ENCODE data around the gene SPIRE2.
"Not testable (repeated sequence)": the region's sequence is repeated elsewhere in the genome, so short reads cannot be mapped to it uniquely, and the experiment has no call there.

Gene SPIRE2

DNA sequence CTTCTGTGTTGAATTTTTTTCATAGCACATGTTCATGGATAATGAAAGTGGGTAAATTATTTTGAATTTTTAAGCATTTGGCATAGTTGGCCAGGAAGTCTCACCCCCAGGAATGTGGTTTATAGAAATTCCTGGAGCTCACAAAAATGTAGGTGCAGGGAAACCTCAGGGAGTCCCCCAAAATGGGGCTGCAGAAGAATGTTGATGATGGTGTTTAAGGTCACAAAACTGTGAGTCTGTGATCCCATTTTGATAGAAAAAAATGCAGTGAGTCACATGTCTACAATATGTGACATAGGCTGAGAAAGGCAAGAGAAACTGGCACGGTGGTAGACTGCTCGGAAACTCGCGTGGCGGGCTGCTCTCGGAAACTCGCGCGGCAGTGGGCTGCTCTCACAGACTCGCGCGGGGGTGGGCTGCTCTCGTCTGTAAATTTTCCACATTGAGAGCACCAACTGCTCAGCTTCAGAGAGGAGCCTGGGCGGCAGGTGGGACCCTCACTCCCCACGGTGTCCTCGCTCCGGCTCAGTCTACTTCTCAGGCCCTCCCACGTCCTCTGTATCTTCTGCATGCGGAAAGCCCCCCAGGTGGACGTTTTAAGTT lies 71.7 kb downstream of the SPIRE2 start:
- no peak for DNase-seq

DNA sequence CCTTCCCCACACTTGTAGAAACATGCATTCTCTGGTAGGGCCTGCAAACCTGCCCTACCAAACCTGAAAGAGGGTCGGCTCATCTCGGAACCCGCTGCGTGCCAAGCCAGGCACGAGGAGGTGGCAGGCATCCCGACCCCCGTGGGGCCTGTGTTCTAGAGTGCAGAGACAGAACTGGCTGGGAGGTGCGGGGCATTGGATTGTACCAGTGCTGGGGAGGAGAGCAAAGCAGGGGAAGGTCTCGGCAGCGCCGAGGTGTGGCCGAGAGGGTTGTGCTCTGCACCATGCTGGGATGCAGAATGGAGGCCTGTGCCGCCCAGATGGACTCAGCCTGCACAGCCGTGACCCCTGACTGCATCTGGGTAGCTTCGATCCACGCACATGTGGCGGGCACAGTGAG lies 72.6 kb downstream of the SPIRE2 start:
- DNase-seq, result no peak

DNA sequence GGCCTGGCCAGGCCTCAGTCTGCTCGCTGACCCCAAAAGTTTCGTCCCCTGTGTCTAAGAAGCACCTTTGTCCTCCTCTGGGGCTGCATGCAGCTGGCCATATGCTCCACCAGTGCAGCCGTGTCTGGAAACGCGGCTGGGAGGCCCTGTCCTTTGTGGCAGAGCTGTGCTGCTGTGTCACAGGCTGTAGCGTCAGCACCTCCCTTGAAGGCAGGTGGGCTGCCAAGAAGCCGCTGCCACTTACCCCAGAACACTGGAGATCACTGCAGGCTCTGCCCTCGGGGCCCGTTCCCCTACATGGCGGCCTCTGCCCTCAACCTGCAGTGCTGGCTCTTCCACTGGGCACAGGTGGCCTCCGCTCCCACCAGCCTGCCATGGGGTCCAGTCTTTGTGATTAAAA lies 74.7 kb downstream of the SPIRE2 start:
- no peak for DNase-seq

DNA sequence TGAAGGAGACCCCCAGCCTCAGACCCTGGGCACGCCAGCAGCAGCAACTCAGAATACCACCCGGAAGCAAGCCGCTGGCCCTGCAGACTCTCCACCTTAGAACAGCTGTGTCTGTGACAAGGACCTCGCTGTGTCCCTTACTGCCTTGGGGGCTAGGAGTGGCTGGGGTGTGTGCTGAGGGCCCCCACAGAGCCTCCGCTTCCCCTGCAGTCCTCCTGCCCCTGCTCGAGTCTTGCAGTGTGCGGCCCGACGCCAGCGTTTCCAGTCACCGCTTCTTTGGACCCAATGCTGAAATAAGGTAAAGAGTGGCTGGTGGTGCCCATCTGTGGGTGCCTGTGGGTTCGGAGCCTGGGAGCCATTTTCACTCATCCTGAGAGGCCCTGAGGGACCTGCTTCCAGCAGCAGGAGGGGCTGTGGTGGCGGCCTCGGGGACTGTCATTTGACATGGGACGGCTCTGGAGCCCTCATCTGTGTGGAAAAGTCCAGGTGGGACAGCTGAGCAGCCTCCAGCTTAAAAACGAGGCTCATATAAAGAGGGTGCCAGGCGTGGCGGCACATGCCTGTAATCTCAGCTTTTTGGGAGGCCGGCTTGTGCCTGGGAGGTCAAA lies 75.7 kb downstream of the SPIRE2 start:
- DNase-seq, result no peak

DNA sequence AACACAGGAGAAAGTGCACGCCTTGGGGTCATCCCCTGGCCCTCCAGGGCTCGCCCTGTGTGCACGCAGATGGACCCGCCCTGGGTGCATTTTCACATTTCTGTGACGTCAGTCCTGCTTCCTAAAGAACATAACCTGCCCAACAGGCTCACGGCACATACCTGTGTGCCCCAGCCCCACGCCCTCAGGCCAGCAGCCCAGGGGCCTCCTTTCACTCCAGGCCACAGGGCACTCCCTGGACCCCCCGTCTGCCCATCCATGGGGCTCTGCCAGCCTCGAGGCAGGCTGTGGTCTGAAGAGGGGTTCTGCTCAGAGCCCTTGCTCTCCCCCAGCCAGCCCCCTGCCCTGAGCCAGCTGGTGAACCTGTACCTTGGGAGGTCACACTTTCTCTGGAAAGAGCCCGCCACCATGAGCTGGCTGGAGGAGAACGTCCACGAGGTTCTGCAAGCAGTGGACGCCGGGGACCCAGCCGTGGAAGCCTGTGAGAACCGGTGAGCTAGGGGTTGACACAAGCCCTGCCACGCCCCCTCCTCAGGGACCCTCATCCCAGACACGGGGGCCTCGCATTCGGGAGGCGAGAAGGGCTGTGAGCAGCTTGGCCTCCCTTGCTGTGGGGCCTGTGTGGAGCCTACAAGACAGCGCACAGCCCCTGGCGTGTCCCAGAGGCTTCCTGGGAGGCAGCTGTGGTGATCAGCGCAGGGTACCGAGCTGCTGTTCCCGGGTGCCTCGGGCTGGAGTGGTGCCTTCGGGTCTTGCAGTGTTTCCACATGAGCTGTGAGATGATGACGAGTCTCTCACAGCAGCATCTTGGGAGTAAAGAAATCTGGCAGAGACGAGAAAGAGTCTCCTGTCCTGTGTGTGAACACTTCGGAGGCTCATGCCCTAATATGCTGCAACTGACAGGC lies 76.6 kb downstream of the SPIRE2 start:
- DNase-seq, result no peak

DNA sequence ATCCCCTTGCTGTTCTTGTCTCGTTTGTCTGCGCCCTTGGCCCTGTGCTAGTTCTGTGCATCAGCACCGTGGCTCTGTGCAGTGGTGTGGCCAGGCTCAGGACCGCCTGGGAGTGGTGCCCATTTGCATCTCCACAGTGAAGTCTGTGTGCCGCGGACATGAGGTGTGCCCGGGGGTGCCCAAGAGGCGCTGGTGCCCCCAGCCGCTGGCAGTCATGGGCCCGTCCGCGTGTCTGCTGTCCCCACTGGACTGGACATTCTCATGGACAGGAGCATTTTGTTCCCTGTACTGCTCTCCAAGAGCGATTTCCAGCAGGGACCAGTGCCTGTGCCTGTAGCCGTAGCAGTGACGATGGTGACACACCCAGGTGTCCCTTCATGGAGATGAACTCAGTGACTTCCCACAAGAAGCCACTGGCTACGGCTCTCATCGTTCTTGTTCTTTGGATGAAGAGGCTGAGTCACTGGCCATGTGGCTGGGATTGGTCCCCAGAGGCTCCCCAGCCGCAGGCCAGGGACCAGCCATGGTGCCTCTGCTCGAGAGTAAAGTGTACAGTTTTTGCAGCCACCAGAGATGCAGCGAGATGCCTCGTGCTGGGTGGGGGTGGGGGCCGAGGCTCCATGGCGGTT lies 77.3 kb downstream of the SPIRE2 start:
- DNase-seq, result no peak

DNA sequence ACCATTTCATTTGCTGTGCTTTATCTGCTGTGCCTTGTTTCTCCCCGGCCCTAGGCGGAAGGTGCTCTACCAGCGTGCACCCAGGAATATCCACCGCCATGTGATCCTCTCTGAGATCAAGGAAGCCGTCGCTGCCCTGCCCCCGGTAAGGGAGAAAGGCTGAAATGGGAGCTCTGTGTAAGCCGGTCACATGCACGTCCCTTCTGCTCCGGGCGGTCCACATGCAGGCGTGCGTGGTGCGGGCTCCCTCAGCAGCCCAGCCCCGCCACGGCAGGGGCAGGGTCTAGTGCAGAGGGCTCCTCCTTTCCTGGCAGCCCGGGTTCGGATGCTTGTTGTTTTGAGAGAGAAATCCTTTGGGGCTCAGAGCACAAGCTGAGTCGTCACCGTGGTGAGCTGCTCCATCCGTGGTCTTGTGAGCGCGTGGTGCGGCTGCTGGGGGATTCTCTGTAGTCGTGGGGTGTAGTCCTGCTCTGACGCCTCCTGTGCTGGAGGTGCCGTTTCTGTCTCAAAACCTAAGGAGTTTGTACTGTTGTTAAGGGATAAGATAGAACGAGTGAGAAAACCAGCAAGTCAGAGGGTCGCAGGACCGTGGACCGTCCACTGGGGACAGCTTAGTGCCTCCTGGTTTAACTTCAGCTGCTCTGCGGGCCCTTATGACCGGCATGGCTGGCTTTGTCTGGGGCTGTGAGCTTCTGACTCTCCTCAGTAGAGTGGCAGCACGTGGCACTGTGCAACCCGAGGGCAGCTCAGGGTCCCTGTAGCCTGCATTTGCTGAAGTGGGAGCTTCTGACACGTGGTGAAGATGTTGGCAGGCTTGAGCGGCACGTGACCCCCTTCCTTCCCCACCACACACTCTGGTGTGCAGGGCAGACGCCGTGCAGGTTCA lies 78.1 kb downstream of the SPIRE2 start:
- DNase-seq, result no peak

DNA sequence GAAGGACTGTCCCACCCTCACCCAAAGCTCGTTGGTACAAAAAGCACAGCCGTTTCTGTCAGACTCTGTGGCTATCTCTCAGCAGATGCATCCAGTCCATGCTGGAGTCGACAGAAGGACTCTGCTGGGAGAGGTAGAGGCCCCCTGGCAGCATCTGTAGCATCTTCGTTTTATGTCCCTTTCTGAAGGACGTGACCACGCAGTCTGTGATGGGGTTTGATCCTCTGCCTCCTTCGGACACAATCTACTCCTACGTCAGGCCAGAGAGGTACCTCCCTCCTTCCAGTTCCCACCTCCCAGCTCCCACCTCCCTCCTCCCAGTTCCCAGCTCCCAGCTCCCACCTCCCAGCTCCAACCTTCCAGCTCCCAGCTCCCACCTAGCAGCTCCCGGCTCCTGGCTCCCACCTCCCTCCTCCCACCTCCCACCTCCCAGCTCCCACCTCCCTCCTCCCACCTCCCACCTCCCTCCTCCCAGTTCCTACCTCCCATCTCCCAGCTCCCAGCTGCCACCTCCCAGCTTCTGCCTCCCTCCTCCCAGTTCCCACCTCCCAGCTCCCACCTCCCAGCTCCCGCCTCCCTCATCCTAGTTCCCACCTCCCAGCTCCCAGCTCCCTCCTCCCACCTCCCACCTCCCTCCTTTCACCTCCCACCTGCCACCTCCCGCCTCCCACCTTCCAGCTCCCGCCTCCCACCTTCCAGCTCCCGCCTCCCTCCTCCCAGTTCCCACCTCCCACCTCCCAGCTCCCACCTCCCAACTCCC lies 79.0 kb downstream of the SPIRE2 start:
- DNase-seq, result no peak

DNA sequence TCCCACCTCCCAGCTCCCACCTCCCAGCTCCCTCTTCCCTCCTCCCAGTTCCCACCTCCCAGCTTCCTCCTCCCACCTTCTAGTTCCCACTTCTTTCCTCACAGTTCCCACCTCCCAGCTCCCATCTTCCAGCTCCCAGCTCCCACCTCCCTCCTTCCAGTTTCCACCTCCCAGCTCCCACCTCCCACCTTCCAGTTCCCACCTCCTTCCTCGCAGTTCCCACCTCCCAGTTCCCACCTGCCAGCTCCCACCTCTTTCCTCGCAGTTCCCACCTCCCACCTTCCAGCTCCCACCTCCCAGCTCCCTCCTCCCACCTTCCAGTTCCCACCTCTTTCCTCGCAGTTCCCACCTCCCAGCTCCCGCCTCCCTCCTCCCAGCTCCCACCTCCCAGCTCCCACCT lies 80.0 kb downstream of the SPIRE2 start:
- DNase-seq, result no peak

DNA sequence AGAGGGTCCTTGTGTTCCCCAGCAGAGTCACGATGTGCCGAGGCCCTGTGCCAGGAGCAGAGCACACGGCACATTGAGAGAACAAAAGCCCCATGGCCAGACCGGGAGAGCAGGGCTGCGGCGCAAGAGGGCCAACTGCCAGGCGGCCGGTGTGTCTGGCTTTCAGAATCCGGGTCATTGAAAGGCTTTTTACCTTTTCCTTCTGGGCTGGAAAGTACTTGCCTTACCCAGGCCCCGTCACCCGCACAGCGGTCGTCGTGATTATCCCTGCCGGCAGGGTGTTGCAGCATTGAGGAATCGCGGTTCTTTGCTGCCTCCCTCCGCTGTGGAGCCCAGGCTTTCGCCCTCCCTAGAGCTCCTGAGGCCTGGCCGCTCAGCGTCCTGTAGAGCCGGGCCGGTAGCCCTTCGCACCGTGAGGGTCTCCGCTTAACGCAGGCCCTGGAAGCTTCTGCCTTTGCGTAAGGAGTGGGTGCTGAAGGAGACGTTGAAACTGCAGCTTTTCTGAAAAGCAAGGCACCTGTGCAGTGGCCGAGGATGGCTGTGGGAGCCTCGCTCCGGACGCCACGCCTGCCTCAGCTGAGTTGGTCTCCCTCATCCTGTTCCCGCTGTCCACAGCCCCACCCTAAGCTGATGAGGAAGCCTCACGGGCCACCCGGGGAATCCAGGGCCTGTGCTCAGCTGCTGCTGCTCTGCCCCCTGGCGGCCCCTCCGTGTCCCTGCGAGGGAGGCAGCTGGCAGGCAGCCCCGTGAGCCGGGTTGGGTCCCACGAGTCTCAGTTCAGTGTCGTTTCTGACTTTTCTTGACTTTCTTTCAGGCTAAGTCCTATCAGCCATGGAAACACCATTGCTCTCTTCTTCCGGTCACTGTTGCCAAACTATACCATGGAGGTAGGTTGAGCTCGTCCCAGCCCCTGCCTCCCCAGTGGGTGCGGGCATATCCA lies 81.8 kb downstream of the SPIRE2 start:
- no peak for DNase-seq

DNA sequence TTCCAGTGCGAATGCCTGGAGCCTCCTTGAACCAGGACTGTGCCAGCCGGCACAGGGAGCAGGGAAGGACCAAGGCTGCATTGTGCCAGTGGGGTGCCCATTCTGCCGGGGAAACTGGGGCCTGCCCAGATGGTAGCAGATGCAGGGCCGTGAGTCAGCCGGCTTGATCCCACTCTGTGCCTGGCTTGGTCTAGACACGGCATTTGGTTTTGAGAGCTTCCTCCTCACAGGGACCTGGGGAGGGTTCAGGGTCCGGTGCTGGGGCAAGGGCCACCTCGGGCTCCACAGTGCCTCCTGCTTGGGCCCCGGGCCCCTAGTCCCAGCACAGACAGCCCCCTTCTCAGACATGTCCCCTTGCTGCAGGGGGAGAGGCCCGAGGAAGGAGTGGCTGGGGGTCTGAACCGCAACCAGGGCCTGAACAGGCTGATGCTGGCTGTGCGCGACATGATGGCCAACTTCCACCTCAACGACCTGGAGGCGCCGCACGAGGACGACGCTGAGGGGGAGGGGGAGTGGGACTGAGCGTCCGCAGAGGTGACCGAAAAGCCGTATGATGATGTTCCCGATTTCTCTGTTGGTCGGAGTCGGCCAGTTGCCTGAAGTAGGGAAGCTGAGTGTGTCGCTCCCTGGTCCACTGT lies 82.6 kb downstream of the SPIRE2 start:
- DNase-seq, result no peak

DNA sequence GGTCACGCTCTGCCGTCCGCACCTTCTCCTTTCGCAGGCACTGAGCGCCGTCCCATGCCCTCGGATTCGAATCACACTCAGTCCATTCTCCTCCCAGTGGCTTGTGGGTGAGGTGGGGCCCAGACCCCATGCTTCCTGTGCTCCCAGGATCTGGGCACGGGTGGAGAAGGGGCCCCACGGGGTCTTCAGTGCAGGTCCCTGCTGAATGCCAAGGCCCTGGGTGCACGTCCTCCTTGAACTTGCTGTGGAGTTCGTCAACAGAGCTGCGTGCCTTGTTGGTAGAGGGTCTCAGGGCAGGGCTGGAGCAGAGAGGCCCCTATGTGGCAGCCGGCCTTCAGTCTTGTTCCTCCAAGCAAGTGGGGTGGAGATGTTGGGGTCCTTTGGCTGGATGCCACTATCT lies 83.1 kb downstream of the SPIRE2 start:
- no peak for DNase-seq

DNA sequence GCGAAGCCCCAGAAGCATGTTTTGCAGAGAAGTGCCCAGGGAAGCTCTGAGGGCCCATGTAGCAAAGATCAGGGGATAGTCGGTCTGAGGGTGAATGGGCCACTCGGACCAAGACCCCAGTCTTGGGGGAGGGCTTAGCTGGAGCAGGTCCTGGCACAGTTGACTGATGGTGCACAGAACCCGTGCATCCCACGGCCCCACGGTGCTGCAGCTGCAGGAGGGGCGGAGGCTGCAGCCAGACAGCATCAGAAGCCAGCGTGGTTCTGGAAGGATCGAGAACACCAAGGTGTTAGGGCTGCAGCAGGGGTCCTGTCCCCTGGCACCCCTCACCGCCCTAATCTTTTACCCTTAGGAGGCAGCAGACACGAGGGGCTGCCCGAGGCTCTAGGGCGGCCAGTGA lies 83.9 kb downstream of the SPIRE2 start:
- no peak for DNase-seq

DNA sequence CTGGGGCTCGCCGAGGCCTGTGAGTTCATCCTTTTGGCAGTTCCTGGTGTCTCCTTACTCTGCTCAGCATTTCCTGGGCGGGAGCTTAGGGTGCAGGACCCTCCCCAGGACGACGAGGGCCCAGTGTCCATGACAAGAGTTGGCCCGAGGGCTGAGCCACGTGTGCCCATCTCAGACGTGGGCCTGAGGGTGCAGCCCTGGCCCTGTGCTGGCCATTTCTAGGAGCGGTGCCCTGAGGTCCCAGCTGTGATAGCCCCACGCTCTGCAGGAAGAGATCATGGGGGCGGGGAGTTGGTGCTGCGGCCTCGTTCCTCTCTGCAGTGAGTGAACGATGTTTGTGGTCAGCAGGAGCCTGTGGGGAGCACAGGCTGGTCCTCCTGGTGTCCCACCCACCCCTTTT lies 84.4 kb downstream of the SPIRE2 start:
- DNase-seq, result no peak

DNA sequence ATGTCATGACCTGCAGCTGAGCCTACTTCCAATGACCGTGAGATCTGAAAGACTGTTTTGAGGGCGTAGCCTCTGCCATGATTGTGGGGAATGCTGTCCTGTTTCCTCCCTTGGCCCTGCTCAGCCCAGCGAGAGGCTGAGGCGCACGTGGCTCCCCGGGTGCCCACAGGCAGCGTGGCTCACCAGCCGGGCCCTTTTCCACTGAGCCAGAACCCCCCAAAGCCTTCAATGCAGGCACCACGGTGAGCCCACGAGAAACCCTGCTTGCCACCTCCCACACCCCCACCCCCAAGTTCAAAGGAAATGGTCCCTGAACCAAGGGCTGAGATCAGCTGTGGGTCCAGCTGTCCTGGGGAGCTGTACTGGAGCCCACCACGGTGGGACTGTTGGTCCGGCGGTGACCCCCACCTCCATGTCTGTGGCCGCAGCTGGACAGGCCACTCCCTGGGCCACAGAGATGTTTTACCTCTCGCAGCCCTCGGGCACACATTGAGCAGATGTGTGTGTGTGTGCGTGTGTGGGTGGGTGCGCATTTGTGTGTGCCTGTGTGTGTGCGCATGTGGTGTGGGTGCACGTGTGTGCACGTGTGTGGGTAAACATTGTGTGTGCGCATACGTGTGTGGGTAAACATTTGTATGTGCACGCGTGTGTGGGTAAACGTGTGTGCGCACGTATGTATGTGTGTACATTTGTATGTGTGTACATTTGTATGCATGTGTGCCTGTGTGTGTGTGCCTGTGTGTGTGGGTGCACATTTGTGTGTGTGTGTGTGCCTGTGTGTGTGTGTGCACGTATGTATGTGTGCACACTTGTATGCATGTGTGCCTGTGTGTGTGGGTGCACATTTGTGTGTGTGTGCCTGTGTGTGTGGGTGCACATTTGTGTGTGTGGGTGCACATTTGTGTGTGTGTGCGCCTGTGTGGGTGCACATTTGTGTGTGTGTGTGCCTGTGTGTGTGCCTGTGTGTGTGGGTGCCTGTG lies 85.4 kb downstream of the SPIRE2 start:
- no peak for DNase-seq

DNA sequence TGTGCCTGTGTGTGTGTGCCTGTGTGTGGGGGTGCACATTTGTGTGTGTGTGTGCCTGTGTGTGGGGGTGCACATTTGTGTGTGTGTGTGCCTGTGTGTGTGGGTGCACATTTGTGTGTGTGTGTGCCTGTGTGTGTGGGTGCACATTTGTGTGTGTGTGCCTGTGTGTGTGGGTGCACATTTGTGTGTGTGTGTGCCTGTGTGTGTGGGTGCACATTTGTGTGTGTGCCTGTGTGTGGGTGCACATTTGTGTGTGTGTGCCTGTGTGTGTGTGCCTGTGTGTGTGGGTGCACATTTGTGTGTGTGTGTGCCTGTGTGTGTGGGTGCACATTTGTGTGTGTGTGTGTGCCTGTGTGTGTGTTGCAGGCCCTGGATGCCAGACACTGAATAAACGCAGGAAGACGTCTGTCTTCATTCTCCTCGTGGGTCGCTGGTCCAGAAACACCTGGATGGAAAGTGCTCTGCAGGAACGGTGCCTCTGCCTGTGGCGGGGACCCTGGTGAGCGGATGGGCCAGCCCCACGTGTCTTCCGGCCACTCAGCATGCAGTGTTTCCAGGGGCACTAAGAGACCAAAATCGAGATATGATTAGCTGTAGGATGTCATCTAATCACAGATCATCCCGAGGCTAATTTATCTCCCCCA lies 86.5 kb downstream of the SPIRE2 start:
- DNase-seq, result not testable (repeated sequence)

DNA sequence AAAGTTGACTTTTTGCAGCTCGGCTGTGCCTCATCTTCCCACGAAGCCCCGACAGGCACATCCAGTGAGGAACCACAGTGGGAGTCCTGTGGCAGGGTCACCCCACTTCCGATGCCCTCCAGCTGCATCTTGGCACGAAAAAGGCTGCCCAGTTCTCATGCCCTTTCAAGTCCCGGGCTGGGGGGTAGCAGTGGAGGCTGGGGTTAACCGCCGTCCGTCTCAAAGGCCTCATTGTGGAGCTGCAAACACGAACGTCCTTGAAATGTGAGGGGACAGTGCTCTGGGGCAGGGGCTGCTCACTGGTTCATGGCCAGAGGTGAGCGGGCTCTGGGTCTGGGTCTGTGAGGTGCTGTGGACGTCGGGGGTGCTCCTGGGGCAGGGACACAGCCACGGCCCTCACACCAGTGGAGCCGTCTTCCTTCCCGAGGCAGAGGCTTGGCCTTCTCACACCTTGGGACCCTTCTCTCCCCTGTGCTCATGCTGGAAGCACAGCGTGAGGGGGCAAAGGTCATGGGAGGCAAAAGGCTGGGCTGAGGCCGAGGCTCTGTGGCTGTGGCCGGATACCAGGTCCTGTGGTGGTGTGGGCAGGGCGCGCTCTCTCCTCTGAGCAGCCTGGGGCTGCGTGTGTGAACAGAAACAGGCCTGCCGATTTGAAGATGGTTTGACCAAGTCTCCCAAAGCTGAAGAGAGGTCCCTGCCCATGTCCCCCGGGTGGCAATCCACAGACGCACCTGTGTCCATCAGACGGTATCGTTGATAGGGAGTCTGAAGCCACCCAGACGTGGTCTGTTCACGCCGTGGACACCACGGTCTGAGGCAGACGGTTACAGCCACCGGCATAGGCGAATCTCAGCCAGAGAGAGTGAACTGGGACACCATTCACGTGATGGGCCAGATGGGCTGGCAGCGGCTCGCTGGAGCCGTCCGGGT lies 87.3 kb downstream of the SPIRE2 start:
- DNase-seq, result no peak

All from GDM1 (cell line).